Testis (tissue), 2 donors: ENCODE data around the gene RASAL2.

Source experiments
- CTCF ChIP-seq, 3 experiments: fragments of 450-650 bp in 2 of 3; fragments of 200-600 bp in 1 of 3; sonication (generic) in 1 of 3; IDR thresholded peaks; one replicate each; pipeline ENCODE4 v1.5.1; 2016 to 2019; ENCODE audit warnings: antibody characterized with exemption in 3 of 3, mild to moderate bottlenecking in 2 of 3, moderate library complexity in 1 of 3
- POLR2A ChIP-seq: fragments of 450-650 bp; IDR thresholded peaks from one replicate; pipeline ENCODE4 v1.6.1; 2017; ENCODE audit warnings: antibody characterized with exemption, mild to moderate bottlenecking, moderate library complexity

- TF ChIP-seq POLR2A (no peak), CTCF (IDR thresholded peaks at IDR 0.05) (no peak)
These were observed 41.0 kb upstream of the RASAL2 start for GRCh38 chr1:178052650-178053461.
